H1 (cell line): ENCODE measurements around the gene FAM170B. TPM values are rescaled to one million over a fixed set of nuclear protein-coding genes. Genes with fewer than 3 reads are reported as not detected.
A peak's percentile ranks its signal among the peaks of the same experiment; 100 is the strongest.

ENCODE experiments used
- CTCF ChIA-PET: fragments of 300-600 bp; sonication (Branson Sonifier 250); formaldehyde crosslinking; loops from one replicate; lab custom pipeline; 2021; ENCODE audit not compliant: partially characterized antibody; lab: Charles Lee
- POLR2A ChIA-PET: fragments of 300-600 bp; sonication (Branson Sonifier 250); formaldehyde crosslinking; loops from one replicate; lab custom pipeline; 2021; ENCODE audit warnings: inconsistent platforms; ENCODE audit not compliant: partially characterized antibody; lab: Charles Lee
- DNase-seq, 2 experiments: peaks; one replicate each; pipeline versions ENCODE4 v3.0.0 to v3.0.0-alpha.2; 2010 to 2022; ENCODE audit warnings: low spot score in 2 of 2, low read depth in 1 of 2, mixed read lengths in 1 of 2
- FAIRE-seq: peaks from 2 replicates; lab custom pipeline; 2011; peaks lifted over from hg19 to GRCh38; lab: Jason Lieb, UNC
- H2AFZ ChIP-seq: 2 replicates; pipeline ENCODE4 v1.8.1; 2012; ENCODE audit warnings: low read length, inconsistent platforms
- H2AK5ac ChIP-seq: 2 replicates; pipeline ENCODE4 v1.6.1; 2013; ENCODE audit warnings: low read depth, low read length
- H2BK120ac ChIP-seq: replicated peaks from 2 replicates; pipeline ENCODE3; 2013; ENCODE audit warnings: low read depth, low read length, inconsistent platforms
- H2BK12ac ChIP-seq: 2 replicates; pipeline ENCODE4 v1.6.1; 2013; ENCODE audit warnings: low read depth, low read length
- H2BK15ac ChIP-seq: 2 replicates; pipeline ENCODE4 v1.6.1; 2013; ENCODE audit warnings: low read length
- H2BK20ac ChIP-seq: 2 replicates; pipeline ENCODE4 v1.6.1; 2013; ENCODE audit warnings: low read length
- H2BK5ac ChIP-seq: 2 replicates; pipeline ENCODE4 v1.6.1; 2013; ENCODE audit warnings: low read depth, low read length
- H3K14ac ChIP-seq: 2 replicates; pipeline ENCODE4 v1.6.1; 2013; ENCODE audit warnings: inconsistent platforms; ENCODE audit not compliant: insufficient read length
- H3K18ac ChIP-seq: 2 replicates; pipeline ENCODE4 v1.6.1; 2013; ENCODE audit warnings: low read length; ENCODE audit errors: extremely low read depth
- H3K23ac ChIP-seq: 2 replicates; pipeline ENCODE4 v1.6.1; 2013; ENCODE audit warnings: inconsistent platforms; ENCODE audit not compliant: insufficient read length
- H3K23me2 ChIP-seq: 2 replicates; pipeline ENCODE4 v1.6.1; 2013; ENCODE audit warnings: low read depth, low read length
- H3K27ac ChIP-seq: 2 replicates; pipeline ENCODE4 v1.6.1; 2011; ENCODE audit warnings: low read depth, low read length, inconsistent platforms
- H3K27me3 ChIP-seq, 4 experiments: replicated peaks in 1 of 4; 1 replicate in 1 of 4; 2 replicates in 3 of 4; pipeline versions ENCODE4 v1.6.1 to v1.8.1; 2011 to 2013; ENCODE audit warnings: low read length in 3 of 4, mild to moderate bottlenecking in 3 of 4, inconsistent platforms in 2 of 4, mixed read lengths in 2 of 4, moderate library complexity in 1 of 4; ENCODE audit not compliant: control insufficient read depth in 3 of 4, insufficient read depth in 3 of 4; ENCODE audit errors: extremely low read depth in 1 of 4
- H3K36me3 ChIP-seq, 4 experiments: 2 replicates each; pipeline versions ENCODE4 v1.6.1 to v1.8.1; 2011 to 2013; ENCODE audit warnings: mild to moderate bottlenecking in 4 of 4, low read length in 3 of 4, moderate library complexity in 2 of 4, control low read depth in 1 of 4, inconsistent platforms in 1 of 4; ENCODE audit not compliant: insufficient read depth in 4 of 4, control insufficient read depth in 2 of 4
- H3K4ac ChIP-seq: replicated peaks from 2 replicates; pipeline ENCODE3; 2013; ENCODE audit warnings: low read length, low read depth, mixed read lengths, inconsistent platforms; ENCODE audit not compliant: insufficient read length
- H3K4me1 ChIP-seq, 4 experiments: replicated peaks in 1 of 4; 1 replicate in 1 of 4; 2 replicates in 3 of 4; pipeline versions ENCODE4 v1.6.1 to v1.8.1; 2011 to 2013; ENCODE audit warnings: low read length in 3 of 4, inconsistent platforms in 2 of 4, mixed read lengths in 1 of 4; ENCODE audit not compliant: insufficient read depth in 4 of 4, control insufficient read depth in 3 of 4
- H3K4me2 ChIP-seq, 2 experiments: 2 replicates each; pipeline versions ENCODE4 v1.6.1 to v1.8.1; 2011 to 2013; ENCODE audit warnings: low read depth in 2 of 2, low read length in 2 of 2, control low read depth in 1 of 2, inconsistent platforms in 1 of 2, mild to moderate bottlenecking in 1 of 2; ENCODE audit not compliant: insufficient read depth in 1 of 2
- H3K4me3 ChIP-seq, 4 experiments: fragments of 200-600, 300-600 bp in 1 of 4; sonication (generic), shearing (Covaris generic), sonication (Bioruptor Twin) in 1 of 4; 2 replicates each; pipeline versions ENCODE4 v1.5.1 to v1.8.1; 2011 to 2016; ENCODE audit warnings: low read length in 4 of 4, low read depth in 3 of 4, control low read depth in 2 of 4, inconsistent platforms in 2 of 4, mild to moderate bottlenecking in 2 of 4, mixed read lengths in 1 of 4, moderate library complexity in 1 of 4; ENCODE audit not compliant: insufficient read depth in 2 of 4; ENCODE audit errors: extremely low read depth in 1 of 4
- H3K56ac ChIP-seq: replicated peaks from 2 replicates; pipeline ENCODE3; 2013; ENCODE audit warnings: low read depth, mild to moderate bottlenecking, mixed read lengths, low read length, inconsistent platforms; ENCODE audit not compliant: insufficient read length
- H3K79me1 ChIP-seq: 2 replicates; pipeline ENCODE4 v1.6.1; 2013; ENCODE audit warnings: low read depth, low read length, control low read depth
- H3K79me2 ChIP-seq, 2 experiments: 2 replicates each; pipeline versions ENCODE4 v1.6.1 to v1.8.1; 2012 to 2013; ENCODE audit warnings: low read length in 2 of 2, mild to moderate bottlenecking in 2 of 2, inconsistent platforms in 1 of 2; ENCODE audit not compliant: insufficient read depth in 2 of 2, control insufficient read depth in 1 of 2
- H3K9ac ChIP-seq, 4 experiments: replicated peaks in 1 of 4; 1 replicate in 1 of 4; 2 replicates in 3 of 4; pipeline versions ENCODE4 v1.6.1 to v1.8.1; 2011 to 2013; ENCODE audit warnings: low read depth in 3 of 4, low read length in 3 of 4, control low read depth in 2 of 4, mild to moderate bottlenecking in 2 of 4, moderate library complexity in 2 of 4, inconsistent platforms in 1 of 4; ENCODE audit errors: extremely low read depth in 1 of 4
- H3K9me3 ChIP-seq, 2 experiments: 2 replicates each; pipeline versions ENCODE4 v1.6.1 to v1.8.1; 2012 to 2013; ENCODE audit warnings: mild to moderate bottlenecking in 2 of 2, moderate library complexity in 2 of 2, control low read depth in 1 of 2, inconsistent platforms in 1 of 2, low read depth in 1 of 2, low read length in 1 of 2, mixed read lengths in 1 of 2; ENCODE audit not compliant: insufficient read depth in 2 of 2
- H4K20me1 ChIP-seq, 2 experiments: replicated peaks in 1 of 2; 2 replicates each; pipeline versions ENCODE3 to v1.8.1; 2011 to 2013; ENCODE audit warnings: inconsistent platforms in 2 of 2, low read length in 2 of 2, mild to moderate bottlenecking in 1 of 2; ENCODE audit not compliant: insufficient read depth in 2 of 2, control insufficient read depth in 1 of 2
- H4K5ac ChIP-seq: 2 replicates; pipeline ENCODE4 v1.6.1; 2013; ENCODE audit warnings: low read length, low read depth, mixed read lengths, inconsistent platforms; ENCODE audit not compliant: insufficient read length
- H4K8ac ChIP-seq: 2 replicates; pipeline ENCODE4 v1.8.0; 2013; ENCODE audit warnings: mild to moderate bottlenecking, moderate library complexity, low read length, inconsistent platforms; ENCODE audit not compliant: insufficient read depth; ENCODE audit errors: extremely low read depth
- H4K91ac ChIP-seq: replicated peaks from 2 replicates; pipeline ENCODE3; 2013; ENCODE audit warnings: low read length, mixed read lengths, inconsistent platforms; ENCODE audit not compliant: insufficient read length
- BACH1 ChIP-seq: IDR thresholded peaks from 2 replicates; pipeline ENCODE4 v1.6.1; 2012; ENCODE audit warnings: low read length, improper control_type of control experiment
- CBX5 ChIP-seq: fragments of 300-800, 300-1000 bp; sonication (generic); IDR thresholded peaks from 2 replicates; pipeline ENCODE4 v1.7.1; 2016; ENCODE audit warnings: antibody characterized with exemption, low read length, low read depth
- CEBPB ChIP-seq: IDR thresholded peaks from 2 replicates; pipeline ENCODE4 v1.6.1; 2012; ENCODE audit warnings: low read depth, low read length
- CHD1 ChIP-seq: IDR thresholded peaks from 2 replicates; pipeline ENCODE4 v1.6.1; 2012; ENCODE audit warnings: low read depth, low read length, improper control_type of control experiment
- EZH2 ChIP-seq: fragments of 200-600 bp; sonication (generic); IDR thresholded peaks from 2 replicates; pipeline ENCODE4 v1.7.1; 2012; ENCODE audit warnings: low read depth, mild to moderate bottlenecking, moderate library complexity, low read length, inconsistent platforms; ENCODE audit not compliant: severe bottlenecking
- GABPA ChIP-seq: IDR thresholded peaks from 2 replicates; pipeline ENCODE4 v1.6.1; 2011; ENCODE audit warnings: mild to moderate bottlenecking, low read length, moderate library complexity, borderline replicate concordance; ENCODE audit not compliant: insufficient read depth
- MAFK ChIP-seq: IDR thresholded peaks from 2 replicates; pipeline ENCODE4 v1.6.1; 2012; ENCODE audit warnings: low read depth, mild to moderate bottlenecking, improper control_type of control experiment, low read length
- RFX5 ChIP-seq: IDR thresholded peaks from 2 replicates; pipeline ENCODE4 v1.6.1; 2011; ENCODE audit warnings: low read depth, low read length, improper control_type of control experiment, borderline replicate concordance
- RNF2 ChIP-seq: fragments of 200-900, 300-1000 bp; sonication (generic); IDR thresholded peaks from 2 replicates; pipeline ENCODE4 v1.7.1; 2016; ENCODE audit warnings: borderline replicate concordance, low read depth, mild to moderate bottlenecking, antibody characterized with exemption, low read length; ENCODE audit not compliant: poor library complexity, severe bottlenecking; ENCODE audit errors: missing control alignments
- SIRT6 ChIP-seq: IDR thresholded peaks from one replicate; pipeline ENCODE4 v1.7.1; 2012; ENCODE audit warnings: low read length, inconsistent platforms
- SP1 ChIP-seq: IDR thresholded peaks from 2 replicates; pipeline ENCODE4 v1.6.1; 2011; ENCODE audit warnings: low read depth, low read length
- SP2 ChIP-seq: IDR thresholded peaks from 2 replicates; pipeline ENCODE4 v1.6.1; 2012; ENCODE audit warnings: mild to moderate bottlenecking, low read length, inconsistent platforms
- SRF ChIP-seq: IDR thresholded peaks from 2 replicates; pipeline ENCODE4 v1.6.1; 2011; ENCODE audit warnings: mild to moderate bottlenecking, low read depth, low read length, moderate library complexity
- USF2 ChIP-seq: IDR thresholded peaks from 2 replicates; pipeline ENCODE4 v1.6.1; 2011; ENCODE audit warnings: low read length, improper control_type of control experiment
- WGBS, 2 experiments: shearing (Covaris generic) in 1 of 2; methylation state at CpG; one replicate each; pipeline versions ENCODE4 v1.1.6 to v1.1.7; 2013 to 2015; ENCODE audit warnings: low lambda C conversion rate in 2 of 2, mixed read lengths in 2 of 2, inconsistent platforms in 1 of 2, low coverage in 1 of 2, missing lambda C conversion rate in 1 of 2; ENCODE audit not compliant: insufficient replicate concordance in 2 of 2, insufficient coverage in 1 of 2, insufficient read length in 1 of 2; ENCODE audit errors: extremely low coverage in 1 of 2, missing lambda C conversion rate in 1 of 2; 5-methylcytosine and 5-hydroxymethylcytosine counted together
- polyA plus RNA-seq, 7 experiments: library from polyadenylated mRNA; depleted of rRNA in 3 of 7; stranded (reverse) in 5 of 7; unstranded in 2 of 7; fragments of >200 nt in 5 of 7; fragments of 200-250 nt in 2 of 7; gene quantifications; 1 replicate in 5 of 7; 2 replicates in 1 of 7; 4 replicates in 1 of 7; pipeline versions ENCODE4 v1.2.1 to v1.2.3, GENCODE V29; 2011 to 2013; ENCODE audit warnings: missing spikeins in 2 of 7, mixed read lengths in 2 of 7
- total RNA-seq: library from RNA; stranded (reverse); fragmentation: NEBNext Ultra II Directional; extraction: Animal tissue kit (Norgen Biotek cat#: 25700); gene quantifications from 2 replicates; pipeline ENCODE4 v1.2.1, GENCODE V29; 2021

Gene FAM170B
- total and polyA plus RNA-seq, 2 of the 8 experiments (the other 6 are each of a cell fraction or from before 2014, with no cell fraction given) = not detected

GRCh38 chr10:49114718-49115014 lies 19.2 kb downstream of the FAM170B start:
- 36% methylated on average over 9 of the region's 9 CpGs; no CpG with 5 or more reads in 1 of the 2 experiments for WGBS, 2 experiments
- no peak overlapping the region for H3K18ac ChIP-seq
- peak overlapping the region; percentile 35; the same call in 1 of the 2 replicates for H2AFZ ChIP-seq
- H4K20me1 ChIP-seq = no peaks in the 10 kb centered on the region
- H3K4me1 ChIP-seq = no peaks in the 10 kb centered on the region
- H4K8ac ChIP-seq = peak overlapping the region; percentile 88; the same call in 1 of the 2 replicates
- no peak overlapping the region for H2BK120ac ChIP-seq
- H3K23ac ChIP-seq = no peak overlapping the region
- no peak overlapping the region for H2BK12ac ChIP-seq
- no peak overlapping the region for H3K4ac ChIP-seq
- no peak for DNase-seq
- POLR2A ChIA-PET = no interaction called here
- no peak overlapping the region for H3K14ac ChIP-seq
- H3K23me2 ChIP-seq = peaks cover 3% of the 10 kb centered on the region; the same call in 1 of the 2 replicates
- no peaks in the 10 kb centered on the region for H3K79me2 ChIP-seq
- H2BK15ac ChIP-seq = no peak overlapping the region
- no peak overlapping the region for H2AK5ac ChIP-seq
- no peak overlapping the region for H4K5ac ChIP-seq
- H3K27ac ChIP-seq = no peak overlapping the region
- peak overlapping the region; percentile 68 to 87 for H3K4me2 ChIP-seq
- no peak for FAIRE-seq
- peaks cover 0 to 11% (median 6%) of the 10 kb centered on the region in 4 experiments; a peak in 5 of 7 replicates for H3K27me3 ChIP-seq
- H3K9ac ChIP-seq = peak overlapping the region in 3 of 4 experiments; percentile 38 to 74 (median 57); a peak in 5 of 7 replicates
- H3K79me1 ChIP-seq = no peaks in the 10 kb centered on the region
- peak overlapping the region; percentile 54 to 70 (median 60) for H3K4me3 ChIP-seq
- CTCF ChIA-PET = interaction anchor here (0.9 to 1.4 kb wide), 3 partner anchors 98 to 458 kb away, joined by 3 to 6 read pairs (median 4); no protein-coding TSS in a partner anchor
- TF ChIP-seq SP2 (no peak), CEBPB (no peak), SP1 (no peak), MAFK (no peak), SIRT6 (no peak), EZH2 (no peak), CBX5 (no peak), USF2 (no peak), RNF2 (no peak), GABPA (no peak), BACH1 (no peak), SRF (no peak), RFX5 (no peak), CHD1 (no peak)
- TF ChIP-seq, all 59 proteins: peak for 0
- no peak overlapping the region for H2BK5ac ChIP-seq
- no peak overlapping the region for H3K56ac ChIP-seq
- H3K9me3 ChIP-seq = no peaks in the 10 kb centered on the region
- H4K91ac ChIP-seq = no peak overlapping the region
- no peaks in the 10 kb centered on the region for H3K36me3 ChIP-seq
- no peak overlapping the region for H2BK20ac ChIP-seq
